Measurements from ENCODE around the gene KIN.
"Not testable (repeated sequence)": the region's sequence is repeated elsewhere in the genome, so short reads cannot be mapped to it uniquely, and the experiment has no call there.

KIN gene

DNA sequence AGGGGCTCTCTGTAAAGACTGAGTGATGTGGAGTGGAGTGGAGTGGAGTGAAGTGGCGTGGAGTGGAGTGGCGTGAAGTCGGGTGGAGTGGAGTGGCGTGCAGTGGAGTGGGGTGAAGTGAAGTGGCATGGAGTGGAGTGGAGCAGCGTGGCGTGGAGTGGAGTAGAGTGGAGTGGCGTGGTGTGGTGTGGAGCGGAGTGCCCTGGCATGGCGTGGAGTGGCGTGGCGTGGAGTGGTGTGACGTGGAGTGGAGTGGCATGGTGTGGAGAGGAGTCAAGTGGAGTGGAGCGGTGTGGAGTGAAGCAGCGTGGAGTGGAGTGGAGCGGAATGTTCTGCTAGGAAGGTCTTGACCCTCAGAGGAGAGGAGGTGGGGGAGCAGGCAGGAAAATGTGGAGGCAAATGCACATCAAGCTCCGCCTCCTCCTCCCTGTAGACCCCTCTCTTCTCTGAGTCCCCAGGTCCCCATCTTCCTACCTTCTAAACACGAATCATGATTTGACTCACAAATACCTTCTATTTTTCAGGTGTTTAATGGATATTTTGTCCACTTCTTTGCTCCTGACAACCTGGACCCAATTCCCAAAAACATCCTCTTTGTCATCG is 64.8 kb downstream of the KIN start:
- no peak for FAIRE-seq

DNA sequence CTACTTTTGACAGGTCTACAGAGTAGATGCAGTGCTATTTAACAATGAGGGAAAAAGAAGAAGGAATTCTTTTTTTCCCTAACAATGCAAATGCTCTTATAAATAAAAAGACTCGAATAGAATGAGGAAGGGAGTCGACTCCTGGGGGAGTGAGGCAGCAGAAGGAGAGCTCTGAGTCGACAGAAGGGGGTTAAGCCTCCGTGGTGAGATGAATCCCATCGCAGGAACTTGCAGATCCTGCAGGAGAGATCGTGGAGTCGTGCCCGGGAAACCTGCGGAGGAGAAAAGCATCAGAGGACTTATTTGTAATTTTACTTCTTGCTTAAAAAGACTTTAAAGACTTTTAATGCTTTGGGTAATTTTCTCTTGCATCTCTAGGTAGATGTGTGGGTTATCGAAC is 67.3 kb downstream of the KIN start:
- FAIRE-seq: no peak

- no peak for FAIRE-seq
These were observed 69.1 kb downstream of the KIN start for GRCh38 chr10:7718685-7719084.

- FAIRE-seq: no peak
These were observed 70.0 kb downstream of the KIN start for GRCh38 chr10:7717767-7718166.

DNA sequence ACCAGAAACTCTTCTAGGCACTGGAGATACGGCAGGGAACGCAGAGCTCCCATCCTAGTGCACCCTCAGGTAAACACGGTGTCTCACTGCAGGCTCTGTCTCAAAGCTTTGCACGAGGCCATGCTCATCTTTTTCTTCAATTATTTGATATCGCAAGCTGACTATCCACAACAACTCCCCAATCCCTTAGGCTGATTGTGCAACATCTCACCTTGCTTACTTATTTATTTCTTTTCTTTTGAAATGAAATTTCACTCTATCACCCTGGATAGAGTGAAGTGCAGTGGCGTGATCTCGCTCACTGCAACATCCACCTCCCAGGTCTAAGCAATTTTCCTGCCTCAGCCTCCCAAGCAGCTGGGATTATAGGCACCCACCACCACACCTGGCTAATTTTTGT is 72.3 kb downstream of the KIN start:
- FAIRE-seq: no peak

GRCh38 chr10:7711075-7711474 is 76.7 kb downstream of the KIN start:
- not testable (repeated sequence) for FAIRE-seq

- FAIRE-seq: no peak
These were observed 77.3 kb downstream of the KIN start for GRCh38 chr10:7710446-7710845.

- FAIRE-seq: no peak
These were observed 79.0 kb downstream of the KIN start for GRCh38 chr10:7708832-7709231.

- FAIRE-seq: no peak
These were observed 79.8 kb downstream of the KIN start for GRCh38 chr10:7707858-7708622.

- no peak for FAIRE-seq
These were observed 80.7 kb downstream of the KIN start for GRCh38 chr10:7707102-7707501.

DNA sequence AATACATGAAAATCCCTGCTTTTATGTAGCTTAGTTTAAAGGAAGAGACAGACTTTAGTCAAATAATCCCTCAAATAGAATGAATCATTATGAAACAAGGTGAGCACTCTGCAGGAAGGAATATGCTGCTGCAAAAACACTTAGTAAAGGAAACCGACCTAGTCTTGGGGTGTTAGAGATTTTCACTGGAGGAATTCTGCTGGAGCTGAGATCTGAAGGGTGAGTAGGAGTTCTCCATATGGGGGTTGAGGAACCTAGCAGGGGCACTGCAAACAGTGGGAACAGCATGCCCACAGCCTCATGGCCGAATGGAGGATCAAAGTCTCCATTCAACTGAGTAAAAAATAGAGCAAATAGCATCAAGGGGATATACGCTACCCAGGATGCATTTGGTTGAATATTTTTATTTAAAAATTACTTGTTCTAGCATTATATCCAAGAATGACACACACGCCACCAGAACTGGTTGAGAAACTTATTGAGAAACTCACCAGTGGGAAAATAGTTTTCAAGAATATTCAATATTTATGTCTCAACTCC is 81.2 kb downstream of the KIN start:
- FAIRE-seq: no peak

DNA sequence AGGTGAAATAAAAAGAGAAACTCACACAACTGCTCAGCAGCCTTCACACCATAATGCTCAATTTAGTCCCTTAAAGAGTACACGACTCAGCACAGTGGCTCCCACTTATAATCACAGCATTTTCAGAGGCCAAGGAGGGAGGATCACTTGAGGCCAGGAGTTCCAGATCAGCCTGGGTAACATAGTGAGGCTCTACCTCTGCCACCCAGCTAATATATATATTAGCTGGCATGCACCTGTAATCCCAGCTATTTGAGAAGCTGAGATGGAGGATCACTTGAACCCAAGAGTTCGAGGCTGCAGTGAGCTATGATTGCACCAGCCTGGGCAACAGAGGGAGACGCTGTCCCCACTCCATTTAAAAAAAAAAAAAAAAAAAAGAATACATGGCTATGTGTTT is 82.5 kb downstream of the KIN start:
- no peak for FAIRE-seq

- FAIRE-seq: no peak
These were observed 83.4 kb downstream of the KIN start for GRCh38 chr10:7704071-7705016.

GRCh38 chr10:7703140-7703539 is 84.7 kb downstream of the KIN start, which contains the start of gene ITIH2:
Gene ITIH2 (plus strand): TSS chr10:7703316. CDS start chr10:7703435, 119 bp downstream.
- no peak for FAIRE-seq

DNA sequence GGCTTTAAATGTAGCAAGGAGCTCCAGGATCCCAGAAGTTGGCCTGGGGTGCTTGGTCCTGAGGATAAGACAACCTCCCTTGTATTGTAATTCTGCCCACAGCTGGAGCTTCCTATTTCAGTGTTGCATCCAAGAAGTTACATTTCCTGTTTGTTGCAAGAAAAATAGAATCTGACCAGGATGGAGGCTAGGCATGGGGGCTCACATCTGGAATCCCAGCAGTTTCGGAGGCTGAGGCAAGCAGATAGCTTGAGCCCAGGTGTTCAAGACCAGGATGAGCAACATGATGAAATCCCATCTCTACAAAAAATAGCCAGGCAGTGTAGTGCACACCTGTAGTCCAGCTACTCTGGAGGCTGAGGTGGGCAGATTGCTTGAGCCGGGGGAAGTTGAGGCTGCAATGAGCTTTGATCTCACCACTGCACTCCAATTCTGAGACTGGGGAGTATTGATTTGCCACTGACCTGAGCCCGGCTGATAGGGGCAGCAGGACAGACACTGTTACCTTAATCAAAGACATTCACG is 85.4 kb downstream of the KIN start:
- no peak for FAIRE-seq

DNA sequence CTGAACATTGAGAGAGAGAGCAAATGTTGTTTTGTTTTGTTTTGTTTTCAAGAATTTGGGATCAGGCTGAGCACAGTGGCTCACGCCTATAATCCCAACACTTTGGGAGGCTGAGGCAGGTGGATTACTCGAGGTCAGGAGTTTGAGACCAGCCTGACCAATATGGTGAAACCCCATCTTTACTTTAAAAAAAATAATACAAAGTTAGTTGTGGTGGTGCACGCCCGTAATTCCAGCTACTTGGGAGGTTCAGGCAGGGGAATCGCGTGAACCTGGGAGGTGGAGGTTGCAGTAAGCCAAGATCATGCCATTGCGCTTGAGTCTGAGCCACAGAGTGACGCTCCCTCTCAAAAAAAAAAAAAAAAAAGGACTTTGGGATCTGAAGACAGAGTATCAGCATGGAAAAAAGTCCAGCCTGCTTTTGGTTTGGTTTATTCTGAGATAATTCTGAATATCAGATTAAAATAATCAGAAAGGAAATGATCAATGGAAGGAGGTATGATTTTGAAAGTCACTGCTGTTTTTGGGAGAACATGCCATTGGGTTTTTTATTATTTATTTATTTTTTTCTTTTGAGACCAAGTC is 86.5 kb downstream of the KIN start:
- no peak for FAIRE-seq

Measured in endometrium (tissue), 2 donors.